PC-9 (cell line): Measurements from ENCODE around the gene GAS7. TPM values are rescaled to one million over a fixed set of nuclear protein-coding genes. Genes with fewer than 3 reads are reported as not detected.
"Not testable (repeated sequence)": the region's sequence is repeated elsewhere in the genome, so short reads cannot be mapped to it uniquely, and the experiment has no call there.

ENCODE experiments used
- BruUV-seq: library from RNA; stranded (reverse); fragments of 400-500 nt; replicated peaks from 2 replicates; lab custom pipeline; 2021; lab: Mats Ljungman, UMichigan
- CTCF ChIA-PET: fragments of 300-600 bp; sonication (Branson Sonifier 250); formaldehyde crosslinking; loops from one replicate; lab custom pipeline; 2022; ENCODE audit warnings: antibody characterized with exemption; lab: Charles Lee
- POLR2A ChIA-PET: fragments of 300-600 bp; sonication (Branson Sonifier 250); formaldehyde crosslinking; loops from one replicate; lab custom pipeline; 2022; ENCODE audit warnings: antibody characterized with exemption; ENCODE audit not compliant: unreplicated experiment; lab: Charles Lee
- DNase-seq, 2 experiments: peaks; one replicate each; pipeline versions ENCODE4 v3.0.0 to v3.0.0-alpha.2; 2015 to 2022; ENCODE audit warnings: mixed read lengths in 1 of 2
- H2AFZ ChIP-seq: fragments of 200-600 bp; sonication (generic); 2 replicates; pipeline ENCODE4 v1.8.1; 2017; ENCODE audit warnings: antibody characterized with exemption
- H3F3A ChIP-seq: fragments of 200-600 bp; sonication (generic); 2 replicates; pipeline ENCODE4 v1.8.1; 2017; ENCODE audit warnings: antibody characterized with exemption, mild to moderate bottlenecking, low read depth; ENCODE audit not compliant: insufficient read depth
- H3K27ac ChIP-seq: fragments of 200-600 bp; sonication (generic); 2 replicates; pipeline ENCODE4 v1.6.1; 2016; ENCODE audit warnings: mixed run types
- H3K27me3 ChIP-seq: fragments of 200-600 bp; sonication (generic); 2 replicates; pipeline ENCODE4 v1.6.1; 2016; ENCODE audit warnings: low read depth, mixed run types; ENCODE audit not compliant: insufficient read depth
- H3K36me3 ChIP-seq: fragments of 200-600 bp; sonication (generic); 2 replicates; pipeline ENCODE4 v1.6.1; 2016; ENCODE audit warnings: low read depth, mixed run types
- H3K4me1 ChIP-seq: fragments of 200-600 bp; sonication (generic); replicated peaks from 2 replicates; pipeline ENCODE4 v1.6.1; 2016; ENCODE audit warnings: mixed run types; ENCODE audit not compliant: insufficient read depth
- H3K4me2 ChIP-seq: fragments of 200-600 bp; sonication (generic); 2 replicates; pipeline ENCODE4 v1.6.1; 2017; ENCODE audit warnings: mixed run types
- H3K4me3 ChIP-seq: fragments of 200-600 bp; sonication (generic); 2 replicates; pipeline ENCODE4 v1.6.1; 2016; ENCODE audit warnings: mixed run types
- H3K79me2 ChIP-seq: fragments of 200-600 bp; sonication (generic); 2 replicates; pipeline ENCODE4 v1.6.1; 2017; ENCODE audit warnings: low read depth, mixed run types
- H3K9me2 ChIP-seq: fragments of 200-600 bp; sonication (generic); 2 replicates; pipeline ENCODE4 v1.8.1; 2017; ENCODE audit warnings: mild to moderate bottlenecking; ENCODE audit not compliant: insufficient read depth
- H3K9me3 ChIP-seq: fragments of 200-600 bp; sonication (generic); 2 replicates; pipeline ENCODE4 v1.8.1; 2016; ENCODE audit warnings: low read depth; ENCODE audit not compliant: insufficient read depth
- H4K20me1 ChIP-seq: fragments of 200-600 bp; sonication (generic); 2 replicates; pipeline ENCODE4 v1.8.1; 2017; ENCODE audit not compliant: insufficient read depth
- EZH2 ChIP-seq: fragments of 200-600 bp; sonication (generic); IDR thresholded peaks from 2 replicates; pipeline ENCODE4 v1.8.0; 2017; ENCODE audit warnings: antibody characterized with exemption, low read depth
- intact Hi-C: fragments of 100-400 bp; cut with micrococcal nuclease; formaldehyde crosslinking; loops from one replicate; pipeline ENCODE4 v1.10.0; 2022; ENCODE audit not compliant: unreplicated experiment
- total RNA-seq: library from RNA; stranded (reverse); gene quantifications from 2 replicates; pipeline ENCODE4 v1.2.3, GENCODE V29; 2021
- TF ChIP-seq, protein P1 (sequence below): fragments of 200-600 bp; sonication (generic); conservative IDR thresholded peaks from 2 replicates; pipeline ENCODE4 v1.6.1; 2017; ENCODE audit warnings: mixed run types, antibody characterized with exemption, mild to moderate bottlenecking, moderate library complexity

Gene GAS7
- total RNA-seq, 1 experiment from 2014 or later: not detected

DNA sequence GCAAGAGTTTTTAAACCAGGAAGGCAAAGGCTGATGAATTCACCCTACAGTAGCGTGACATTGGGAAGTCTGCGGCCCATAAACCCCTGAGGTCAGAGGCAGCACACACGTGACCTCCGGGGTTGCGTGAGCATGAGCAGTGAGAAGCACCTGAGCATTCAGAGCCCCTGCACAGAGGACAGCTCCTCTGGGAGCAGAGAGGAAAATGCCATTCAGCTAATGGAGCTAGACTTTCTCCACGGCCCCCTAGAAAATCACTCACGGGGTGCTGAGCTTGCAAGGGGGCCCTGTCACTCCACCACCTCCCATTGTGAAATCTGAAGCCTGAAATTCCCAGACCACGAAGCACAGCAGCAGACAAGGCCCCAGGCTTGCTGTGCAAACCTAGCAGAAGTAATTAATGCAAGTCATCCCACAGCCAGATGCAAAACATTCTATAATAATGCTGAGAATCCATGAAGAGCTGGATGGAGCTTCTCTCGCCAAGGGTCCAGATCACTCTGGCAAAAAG is 178.4 kb downstream of the GAS7 start:
- H3F3A ChIP-seq: no peaks in the 10 kb centered on the region
- no peaks in the 10 kb centered on the region for H3K9me3 ChIP-seq
- no peak overlapping the region for H3K4me2 ChIP-seq
- POLR2A ChIA-PET: no interaction called here
- peaks cover 72% of the 10 kb centered on the region for H3K27me3 ChIP-seq
- H2AFZ ChIP-seq: no peak overlapping the region
- no peaks in the 10 kb centered on the region for H4K20me1 ChIP-seq
- no peaks in the 10 kb centered on the region for H3K4me1 ChIP-seq
- H3K36me3 ChIP-seq: no peaks in the 10 kb centered on the region
- no peak overlapping the region for H3K27ac ChIP-seq
- H3K79me2 ChIP-seq: no peaks in the 10 kb centered on the region
- no peak overlapping the region for H3K4me3 ChIP-seq
- DNase-seq: no peak
- CTCF ChIA-PET: no interaction called here
- no peaks in the 10 kb centered on the region for H3K9me2 ChIP-seq
- intact Hi-C loops: no loop called here
- no peak for TF ChIP-seq EZH2
- TF ChIP-seq, protein P1, sequence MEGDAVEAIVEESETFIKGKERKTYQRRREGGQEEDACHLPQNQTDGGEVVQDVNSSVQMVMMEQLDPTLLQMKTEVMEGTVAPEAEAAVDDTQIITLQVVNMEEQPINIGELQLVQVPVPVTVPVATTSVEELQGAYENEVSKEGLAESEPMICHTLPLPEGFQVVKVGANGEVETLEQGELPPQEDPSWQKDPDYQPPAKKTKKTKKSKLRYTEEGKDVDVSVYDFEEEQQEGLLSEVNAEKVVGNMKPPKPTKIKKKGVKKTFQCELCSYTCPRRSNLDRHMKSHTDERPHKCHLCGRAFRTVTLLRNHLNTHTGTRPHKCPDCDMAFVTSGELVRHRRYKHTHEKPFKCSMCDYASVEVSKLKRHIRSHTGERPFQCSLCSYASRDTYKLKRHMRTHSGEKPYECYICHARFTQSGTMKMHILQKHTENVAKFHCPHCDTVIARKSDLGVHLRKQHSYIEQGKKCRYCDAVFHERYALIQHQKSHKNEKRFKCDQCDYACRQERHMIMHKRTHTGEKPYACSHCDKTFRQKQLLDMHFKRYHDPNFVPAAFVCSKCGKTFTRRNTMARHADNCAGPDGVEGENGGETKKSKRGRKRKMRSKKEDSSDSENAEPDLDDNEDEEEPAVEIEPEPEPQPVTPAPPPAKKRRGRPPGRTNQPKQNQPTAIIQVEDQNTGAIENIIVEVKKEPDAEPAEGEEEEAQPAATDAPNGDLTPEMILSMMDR: no peak
- no TSS peak for BruUV-seq

DNA sequence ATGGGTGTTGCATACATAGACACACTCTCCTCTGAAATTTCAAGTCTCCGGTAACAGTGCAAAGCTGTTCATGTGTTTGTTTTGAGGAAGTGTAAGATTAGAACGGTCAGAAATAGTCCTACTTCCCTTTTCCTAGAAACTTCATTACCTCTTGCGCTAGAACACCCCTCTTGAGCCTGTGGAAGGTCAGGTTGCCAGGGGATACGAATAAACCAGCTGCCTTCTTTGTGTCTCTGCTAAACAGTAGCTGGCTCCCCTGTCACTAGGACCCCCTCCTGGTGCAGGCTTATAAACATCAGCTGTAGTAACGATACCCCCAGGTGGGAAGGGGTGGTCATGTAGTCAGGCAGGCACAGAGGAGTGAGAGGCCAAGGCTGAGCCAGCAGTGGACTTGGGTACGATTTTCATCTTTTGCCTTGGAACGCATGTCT is 179.9 kb downstream of the GAS7 start:
- TF ChIP-seq, protein P1: no peak
- no peak for TF ChIP-seq EZH2
- CTCF ChIA-PET: no interaction called here
- intact Hi-C loops: no loop called here

DNA sequence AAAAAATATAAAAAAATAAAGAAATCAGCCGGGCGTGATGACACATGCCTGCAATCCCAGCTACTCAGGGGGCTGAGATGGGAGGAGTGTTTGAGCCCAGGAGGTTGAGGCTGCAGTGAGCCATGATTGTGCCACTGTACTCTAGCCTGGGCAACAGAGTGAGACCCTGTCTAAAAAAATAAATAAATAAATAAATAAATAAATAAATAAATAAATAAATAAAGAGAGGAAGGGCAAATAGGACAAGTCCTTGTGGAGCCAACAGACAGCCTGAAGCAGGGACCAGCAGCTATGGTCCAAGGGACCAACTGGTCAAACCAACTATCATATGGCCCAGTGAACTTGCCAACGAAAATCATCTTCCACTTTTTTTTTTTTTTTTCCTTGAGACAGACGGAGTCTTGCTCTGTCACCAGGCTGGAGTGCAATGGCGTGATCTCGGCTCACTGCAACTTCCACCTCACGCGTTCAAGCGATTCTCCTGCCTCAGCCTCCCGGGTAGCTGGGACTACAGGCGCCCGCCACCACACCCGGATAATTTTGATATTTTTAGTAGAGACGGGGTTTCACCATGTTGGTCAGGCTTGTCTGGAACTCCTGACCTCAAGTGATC is 181.3 kb downstream of the GAS7 start:
- H3K27me3 ChIP-seq: peaks cover 78% of the 10 kb centered on the region
- H3K79me2 ChIP-seq, H3K4me3 ChIP-seq, POLR2A ChIA-PET, H3K4me2 ChIP-seq, H3K4me1 ChIP-seq, H3K27ac ChIP-seq, H2AFZ ChIP-seq, H3K9me3 ChIP-seq, H3K36me3 ChIP-seq, H3K9me2 ChIP-seq, H4K20me1 ChIP-seq, BruUV-seq, CTCF ChIA-PET, DNase-seq, intact Hi-C loops, H3F3A ChIP-seq: not testable (repeated sequence)

More for the DNA sequence above, 179.9 kb downstream of the GAS7 start:
- no peaks in the 10 kb centered on the region for H3K79me2 ChIP-seq
- no peaks in the 10 kb centered on the region for H3K4me1 ChIP-seq
- no peaks in the 10 kb centered on the region for H3K36me3 ChIP-seq
- no peaks in the 10 kb centered on the region for H4K20me1 ChIP-seq
- DNase-seq: no peak
- peaks cover 80% of the 10 kb centered on the region for H3K27me3 ChIP-seq
- no peaks in the 10 kb centered on the region for H3K9me2 ChIP-seq
- no TSS peak for BruUV-seq
- no peaks in the 10 kb centered on the region for H3F3A ChIP-seq
- no peak overlapping the region for H3K27ac ChIP-seq
- H3K4me2 ChIP-seq: no peak overlapping the region
- no peaks in the 10 kb centered on the region for H3K9me3 ChIP-seq
- no peak overlapping the region for H3K4me3 ChIP-seq
- H2AFZ ChIP-seq: no peak overlapping the region
- POLR2A ChIA-PET: no interaction called here
